Measurements from ENCODE around the gene ZC2HC1B.
"Not testable (repeated sequence)": the region's sequence is repeated elsewhere in the genome, so short reads cannot be mapped to it uniquely, and the experiment has no call there.

ZC2HC1B gene

GRCh38 chr6:143864234-143864633 lies at the start of gene ZC2HC1B:
TSS of gene ZC2HC1B (plus strand) at chr6:143864474. CDS start at chr6:143864540, 66 bp downstream.
- no peak for DNase-seq

- DNase-seq = no peak
Measured at GRCh38 chr6:143817621-143818020, 46.7 kb upstream of the ZC2HC1B start.

DNA sequence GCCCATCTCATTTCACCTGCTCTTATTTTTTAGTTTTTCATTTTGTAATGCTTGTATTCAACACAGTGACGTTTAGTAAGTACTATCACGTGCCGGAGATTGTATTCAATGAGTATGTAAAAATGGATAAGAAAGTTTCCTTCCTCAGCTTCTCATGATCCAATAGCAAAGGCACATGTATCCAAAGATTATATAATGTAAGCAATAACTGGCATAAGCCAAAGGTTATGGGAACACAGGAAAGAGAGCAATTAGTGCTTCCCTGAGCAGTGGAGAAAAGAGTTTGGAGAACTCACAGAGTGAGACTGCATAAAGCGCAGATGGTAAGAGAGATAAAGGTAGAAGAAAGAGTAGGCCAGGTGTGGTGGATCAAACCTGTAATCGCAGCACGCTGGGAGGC lies 42.9 kb upstream of the ZC2HC1B start:
- no peak for DNase-seq

GRCh38 chr6:143822584-143823024 lies 41.7 kb upstream of the ZC2HC1B start:
- DNase-seq = no peak

DNA sequence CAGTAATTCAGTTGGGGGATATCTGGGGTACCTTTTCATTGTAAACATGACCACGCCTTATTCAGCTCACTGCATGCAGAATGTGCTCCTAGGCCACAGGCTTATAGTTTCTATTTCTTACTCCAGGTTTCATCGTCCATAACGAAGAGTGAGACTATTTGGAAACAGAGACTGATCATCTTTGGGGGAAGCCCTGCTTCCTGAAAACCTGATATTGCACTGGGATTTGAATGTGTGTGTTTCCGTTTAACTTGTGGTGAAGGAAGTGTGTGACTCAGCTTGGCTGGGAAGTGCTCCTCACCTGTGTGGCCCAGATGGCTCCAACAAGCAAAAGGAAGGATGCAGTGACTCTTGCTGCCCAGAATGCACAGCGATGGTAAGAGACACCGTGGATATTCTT lies 40.7 kb upstream of the ZC2HC1B start:
- DNase-seq = no peak

- no peak for DNase-seq
Measured at GRCh38 chr6:143828572-143828971, 35.7 kb upstream of the ZC2HC1B start.

GRCh38 chr6:143836150-143836549 lies 28.1 kb upstream of the ZC2HC1B start:
- no peak for DNase-seq

GRCh38 chr6:143838395-143838794 lies 25.9 kb upstream of the ZC2HC1B start:
- no peak for DNase-seq

DNA sequence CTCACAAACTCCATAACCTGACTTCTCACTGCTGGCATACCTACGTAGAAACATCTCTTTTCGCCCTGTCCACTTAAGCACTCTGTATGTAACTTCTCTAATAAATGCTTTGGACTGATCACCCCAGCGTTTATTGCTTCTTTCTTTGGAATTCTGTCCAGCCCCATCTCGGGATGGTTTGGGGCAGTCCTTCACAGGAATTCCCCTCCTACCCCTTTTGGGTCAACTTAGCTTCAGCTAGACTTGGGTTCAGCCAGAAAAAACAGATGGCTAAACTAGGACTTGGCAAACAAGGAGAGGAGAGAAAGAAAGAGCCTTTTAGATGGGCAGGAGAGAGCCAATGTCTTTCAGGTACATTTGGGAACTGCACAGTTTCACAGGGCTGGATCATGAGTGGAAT lies 25.1 kb upstream of the ZC2HC1B start:
- no peak for DNase-seq

DNA sequence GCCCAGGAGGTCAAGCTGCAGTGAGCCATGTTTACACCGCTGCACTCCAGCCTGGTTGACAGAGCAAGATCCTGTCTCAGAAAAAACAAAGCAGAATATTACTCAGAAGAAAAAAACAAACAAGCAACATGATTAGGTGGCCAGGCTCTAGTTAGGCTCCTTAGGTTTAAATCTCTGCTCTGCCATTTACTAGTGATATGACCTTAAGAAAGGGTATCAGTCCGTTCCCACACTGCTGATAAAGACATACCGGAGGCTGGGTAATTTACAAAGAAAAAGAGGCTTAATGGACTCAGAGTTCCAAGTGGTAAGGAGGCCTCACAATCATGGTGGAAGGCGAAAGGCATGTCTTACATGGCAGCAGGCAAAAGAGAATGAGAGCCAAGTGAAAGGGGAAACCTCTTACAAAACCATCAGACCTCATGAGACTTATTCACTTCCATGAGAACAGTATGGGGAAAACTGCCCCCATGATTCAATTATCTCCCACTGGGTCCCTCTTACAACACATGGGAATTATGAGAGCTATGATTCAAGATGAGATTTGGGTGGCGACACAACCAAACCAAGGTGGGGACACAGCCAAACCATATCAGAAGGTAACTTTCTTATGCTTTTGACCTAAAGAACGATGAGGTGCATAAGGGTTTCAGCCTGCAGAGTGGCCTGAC lies 23.5 kb upstream of the ZC2HC1B start:
- no peak for DNase-seq

DNA sequence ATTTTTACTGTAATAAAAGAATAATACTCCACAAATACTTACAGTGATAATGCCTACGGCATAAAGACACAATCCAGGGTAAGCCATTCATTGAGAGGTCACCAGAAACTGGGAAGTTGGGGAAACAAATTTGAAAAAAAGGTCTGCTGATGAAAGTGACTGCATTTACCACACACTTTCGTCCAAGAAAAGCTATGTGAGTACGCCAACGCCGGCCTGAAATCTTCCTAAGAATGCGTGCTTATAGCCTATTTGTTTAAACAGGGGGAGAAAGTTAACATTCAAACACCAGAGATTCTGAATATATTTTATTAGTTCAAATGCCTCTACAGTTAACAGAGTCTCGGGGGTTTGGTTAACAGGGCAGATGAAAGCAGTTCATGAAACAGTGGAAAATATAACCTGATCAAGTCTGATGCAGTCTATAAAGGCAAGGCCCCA lies 21.8 kb upstream of the ZC2HC1B start:
- DNase-seq = peak; percentile 6

- DNase-seq = peak; percentile 92
Measured at GRCh38 chr6:143842902-143843676, 21.2 kb upstream of the ZC2HC1B start, which contains the start of gene LTV1. TSS of gene LTV1 (plus strand) at chr6:143843338. CDS start at chr6:143843478, 140 bp downstream.

- DNase-seq = no peak
Measured at GRCh38 chr6:143843677-143843999, 20.6 kb upstream of the ZC2HC1B start.

DNA sequence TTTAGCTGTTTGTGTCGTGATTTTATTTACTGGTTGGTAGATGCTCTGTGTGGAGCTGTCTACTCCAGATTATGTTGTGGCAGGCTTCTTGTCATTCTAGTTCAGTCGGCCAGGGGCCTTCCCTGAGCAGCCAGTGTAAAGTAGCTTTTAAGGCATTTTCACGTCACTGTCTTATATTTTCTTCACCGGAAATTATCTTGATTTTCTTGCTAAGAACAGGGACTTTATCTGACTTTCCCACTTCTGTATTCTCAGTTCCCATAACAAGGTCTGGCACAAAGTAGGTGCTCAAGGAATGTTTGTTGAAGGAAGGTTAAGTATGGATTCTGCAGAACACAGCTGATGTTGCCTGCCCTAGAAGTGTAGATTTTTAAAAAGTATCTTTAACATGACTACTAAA lies 20.3 kb upstream of the ZC2HC1B start:
- DNase-seq = no peak

GRCh38 chr6:143845033-143845432 lies 19.2 kb upstream of the ZC2HC1B start:
- no peak for DNase-seq

DNA sequence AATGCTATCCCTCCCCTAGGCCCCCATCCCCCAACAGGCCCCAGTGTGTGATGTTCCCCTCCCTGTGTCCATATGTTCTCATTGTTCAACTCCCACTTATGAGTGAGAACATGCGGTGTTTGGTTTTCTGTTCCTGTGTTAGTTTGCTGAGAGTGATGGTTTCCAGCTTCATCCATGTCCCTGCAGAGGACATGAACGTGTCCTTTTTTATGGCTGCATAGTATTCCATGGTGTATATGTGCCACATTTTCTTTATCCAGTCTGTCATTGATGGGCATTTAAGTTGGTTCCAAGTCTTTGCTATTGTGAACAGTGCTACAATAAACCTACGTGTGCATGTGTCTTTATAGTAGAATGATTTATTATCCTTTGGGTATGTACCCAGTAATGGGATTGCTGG lies 12.6 kb upstream of the ZC2HC1B start:
- not testable (repeated sequence) for DNase-seq

- DNase-seq = not testable (repeated sequence)
Measured at GRCh38 chr6:143855057-143855456, 9.2 kb upstream of the ZC2HC1B start.

DNA sequence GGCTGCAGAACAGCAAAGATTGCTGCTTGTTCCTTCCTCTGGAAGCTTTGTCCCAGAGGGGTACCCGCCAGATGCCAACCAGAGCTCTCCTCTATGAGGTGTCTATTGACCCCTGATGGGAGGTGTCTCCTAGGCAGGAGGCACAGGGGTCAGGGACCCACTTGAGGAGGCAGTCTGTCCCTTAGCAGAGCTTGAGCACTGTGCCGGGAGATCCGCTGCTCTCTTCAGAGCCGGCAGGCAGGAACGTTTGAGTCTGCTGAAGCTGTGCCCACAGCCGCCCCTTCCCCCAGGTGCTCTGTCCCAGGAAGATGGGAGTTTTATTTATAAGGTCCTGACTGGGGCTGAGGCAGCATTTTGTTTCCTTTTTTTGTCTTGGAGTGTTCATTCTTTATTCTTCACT lies 7.5 kb upstream of the ZC2HC1B start:
- DNase-seq = not testable (repeated sequence)

DNA sequence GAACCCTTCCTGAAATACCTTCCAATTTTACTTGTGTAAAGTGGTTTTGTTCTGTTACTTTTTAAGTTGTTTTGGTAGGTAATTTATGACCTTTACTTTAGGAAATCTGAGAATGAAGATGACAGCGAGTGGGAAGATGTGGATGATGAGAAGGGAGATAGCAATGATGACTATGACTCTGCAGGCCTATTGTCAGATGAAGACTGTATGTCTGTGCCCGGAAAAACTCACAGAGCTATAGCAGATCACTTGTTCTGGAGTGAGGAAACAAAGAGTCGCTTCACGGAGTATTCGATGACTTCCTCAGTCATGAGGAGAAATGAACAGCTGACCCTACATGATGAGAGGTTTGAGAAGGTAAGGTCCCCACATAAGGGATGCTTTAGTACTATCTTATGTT lies 6.6 kb upstream of the ZC2HC1B start:
- no peak for DNase-seq

DNA sequence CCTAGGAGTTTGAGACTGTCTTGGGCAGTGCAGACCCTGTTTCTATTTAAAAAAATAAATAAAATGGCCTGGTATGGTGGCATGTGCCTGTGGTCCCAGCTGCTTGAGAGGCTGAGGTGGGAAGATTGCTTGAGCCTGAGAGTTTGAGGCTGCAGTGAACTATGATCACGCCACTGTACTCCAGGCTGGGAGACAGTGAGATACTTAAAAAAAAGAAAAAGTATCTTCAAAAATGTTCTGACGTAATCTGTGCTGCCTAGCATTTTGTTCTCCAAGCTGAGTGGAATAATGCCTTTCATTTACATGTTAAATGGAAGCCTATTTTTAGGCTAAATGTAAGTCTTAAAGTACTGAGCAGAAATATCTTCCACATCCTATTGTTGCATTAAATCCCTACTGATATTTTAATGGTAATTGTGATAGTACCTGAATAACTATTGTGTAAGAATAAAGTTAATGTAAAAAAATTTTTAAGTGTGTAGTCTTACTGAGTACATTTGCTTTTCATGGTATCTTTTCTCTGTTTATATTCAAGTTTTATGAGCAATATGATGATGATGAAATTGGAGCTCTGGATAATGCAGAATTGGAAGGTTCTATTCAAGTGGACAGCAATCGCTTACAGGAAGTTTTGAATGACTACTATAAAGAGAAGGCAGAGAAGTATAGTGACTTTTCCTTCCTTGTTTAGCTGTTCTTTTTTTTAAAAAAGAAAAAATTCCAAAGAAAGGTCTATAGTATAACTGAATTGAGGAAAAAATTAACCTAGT lies 4.2 kb upstream of the ZC2HC1B start:
- no peak for DNase-seq

- no peak for DNase-seq
Measured at GRCh38 chr6:143863771-143864170, 503 bp upstream of the ZC2HC1B start.

GRCh38 chr6:143867236-143867635 lies 3.0 kb downstream of the ZC2HC1B start:
- no peak for DNase-seq

- not testable (repeated sequence) for DNase-seq
Measured at GRCh38 chr6:143868808-143869207, 4.5 kb downstream of the ZC2HC1B start.
